ENCODE results near the gene EIF4G3.

DNA sequence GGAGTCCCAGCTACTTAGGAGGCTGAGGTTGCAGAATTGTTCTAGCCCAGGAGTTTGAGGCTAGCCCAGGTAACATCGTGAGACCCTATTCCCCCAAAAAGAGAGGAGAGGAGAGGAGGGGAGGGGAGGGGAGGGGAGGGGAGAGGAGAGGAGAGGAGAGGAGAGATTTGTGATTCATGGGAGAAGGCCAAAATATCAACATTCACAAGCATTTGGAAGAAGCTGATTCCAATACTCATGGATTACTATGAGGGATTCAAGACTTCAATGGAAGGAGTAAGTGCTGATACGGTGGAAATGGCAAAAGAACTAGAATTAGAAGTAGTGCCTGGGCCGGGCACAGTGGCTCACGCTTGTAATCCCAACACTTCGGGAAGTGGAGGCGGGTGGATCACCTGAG is 187.8 kb downstream of the EIF4G3 start:
- TF ChIP-seq, protein P1, sequence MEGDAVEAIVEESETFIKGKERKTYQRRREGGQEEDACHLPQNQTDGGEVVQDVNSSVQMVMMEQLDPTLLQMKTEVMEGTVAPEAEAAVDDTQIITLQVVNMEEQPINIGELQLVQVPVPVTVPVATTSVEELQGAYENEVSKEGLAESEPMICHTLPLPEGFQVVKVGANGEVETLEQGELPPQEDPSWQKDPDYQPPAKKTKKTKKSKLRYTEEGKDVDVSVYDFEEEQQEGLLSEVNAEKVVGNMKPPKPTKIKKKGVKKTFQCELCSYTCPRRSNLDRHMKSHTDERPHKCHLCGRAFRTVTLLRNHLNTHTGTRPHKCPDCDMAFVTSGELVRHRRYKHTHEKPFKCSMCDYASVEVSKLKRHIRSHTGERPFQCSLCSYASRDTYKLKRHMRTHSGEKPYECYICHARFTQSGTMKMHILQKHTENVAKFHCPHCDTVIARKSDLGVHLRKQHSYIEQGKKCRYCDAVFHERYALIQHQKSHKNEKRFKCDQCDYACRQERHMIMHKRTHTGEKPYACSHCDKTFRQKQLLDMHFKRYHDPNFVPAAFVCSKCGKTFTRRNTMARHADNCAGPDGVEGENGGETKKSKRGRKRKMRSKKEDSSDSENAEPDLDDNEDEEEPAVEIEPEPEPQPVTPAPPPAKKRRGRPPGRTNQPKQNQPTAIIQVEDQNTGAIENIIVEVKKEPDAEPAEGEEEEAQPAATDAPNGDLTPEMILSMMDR (conservative IDR thresholded peaks at IDR 0.05 in 1 of 2, IDR thresholded peaks at IDR 0.05 in 1 of 2; ENCODE audit: low read depth in 1 of 2, low read length in 2 of 2): no peak
- TF ChIP-seq EZH2 (IDR thresholded peaks at IDR 0.05; ENCODE audit: low read length, missing control alignments): no peak
